Fibroblast of skin of abdomen (primary cell): ENCODE measurements around the gene PTPN21.
A peak's percentile ranks its signal among the peaks of the same experiment; 100 is the strongest.
"Not testable (repeated sequence)": the region's sequence is repeated elsewhere in the genome, so short reads cannot be mapped to it uniquely, and the experiment has no call there.

ENCODE experiments used
- DNase-seq: peaks from one replicate; pipeline ENCODE4 v3.0.0-alpha.2; 2013

PTPN21 gene

GRCh38 chr14:88551980-88552431, 2.8 kb downstream of the PTPN21 start:
- DNase-seq = peak; percentile 12

DNA sequence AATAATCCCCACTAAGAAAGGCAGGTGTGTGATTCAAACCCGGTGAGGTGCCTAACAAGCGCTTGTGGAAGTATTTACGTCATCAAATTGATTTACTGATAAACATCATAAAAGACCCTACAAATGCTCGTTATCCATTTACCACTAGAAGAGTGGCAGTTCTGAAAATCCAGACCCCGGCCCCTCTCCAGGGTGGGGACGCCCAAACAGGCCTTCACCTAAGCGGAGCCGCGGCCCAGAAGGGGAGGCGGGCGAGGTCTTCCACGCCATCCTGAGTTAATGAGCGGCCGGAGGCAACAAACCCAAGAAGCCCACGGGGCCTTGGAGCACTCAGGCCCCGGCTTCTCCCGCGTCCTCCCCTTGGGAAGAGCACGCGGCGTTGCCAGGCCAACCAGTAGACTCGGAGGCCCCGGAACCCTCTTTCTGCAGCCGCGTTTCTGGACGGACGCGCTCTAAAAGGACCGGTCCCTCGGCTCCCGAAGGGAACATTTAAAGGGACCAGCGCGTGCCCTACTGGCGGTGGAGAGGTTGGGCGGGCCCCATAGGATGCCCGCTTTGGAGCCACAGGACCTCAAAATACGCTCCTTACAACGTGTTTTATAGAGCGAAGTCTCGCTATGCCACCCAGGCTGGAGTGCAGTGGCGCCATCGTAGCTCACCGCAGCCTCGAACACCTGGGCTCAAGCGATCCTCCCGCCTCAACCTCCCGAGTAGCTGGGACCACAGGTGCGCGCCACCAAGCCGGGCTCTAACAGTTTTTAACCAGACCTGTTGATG, 3.5 kb downstream of the PTPN21 start:
- peak; percentile 84 for DNase-seq

- DNase-seq = no peak
Observed at GRCh38 chr14:88550078-88550477, 4.7 kb downstream of the PTPN21 start.

GRCh38 chr14:88547386-88547780, 7.4 kb downstream of the PTPN21 start:
- DNase-seq = no peak

DNA sequence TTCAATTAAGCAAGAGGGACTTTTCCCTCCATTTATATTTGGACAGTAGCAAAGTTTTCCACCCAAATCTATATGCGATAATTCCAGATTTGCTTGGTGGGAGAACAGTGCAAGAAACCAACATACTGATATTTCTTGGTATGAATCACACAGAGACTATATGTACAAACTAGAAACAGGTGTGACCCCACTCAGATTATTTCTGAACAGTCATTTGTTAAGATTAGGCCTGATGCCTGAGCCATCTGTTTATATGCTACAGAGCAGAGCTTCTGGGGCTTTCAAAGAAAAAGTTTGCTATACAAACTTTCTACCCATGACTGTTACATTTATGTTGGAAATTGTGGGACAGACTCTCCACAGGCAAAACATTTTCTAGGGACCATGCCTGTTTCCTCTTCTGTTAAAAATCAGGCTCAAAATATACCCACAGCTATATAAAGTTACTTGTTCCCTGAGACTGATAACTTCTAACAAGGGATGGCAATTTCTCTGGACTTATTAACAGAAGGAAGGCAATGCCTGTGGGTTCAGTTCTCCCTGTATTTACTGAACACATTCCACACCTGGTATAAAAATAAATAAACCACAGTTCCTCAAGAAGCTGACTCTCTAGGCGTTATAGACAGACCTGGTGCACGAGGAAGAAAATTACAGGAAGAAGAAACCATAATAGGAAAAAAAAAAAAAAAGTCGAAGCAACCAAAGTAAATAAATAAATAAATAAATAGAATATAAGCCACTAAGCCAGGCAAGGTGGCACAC, 8.0 kb downstream of the PTPN21 start:
- DNase-seq = peak; percentile 33

- DNase-seq = no peak
Observed at GRCh38 chr14:88545256-88545655, 9.6 kb downstream of the PTPN21 start.

- no peak for DNase-seq
Observed at GRCh38 chr14:88542857-88543795, 11.7 kb downstream of the PTPN21 start.

DNA sequence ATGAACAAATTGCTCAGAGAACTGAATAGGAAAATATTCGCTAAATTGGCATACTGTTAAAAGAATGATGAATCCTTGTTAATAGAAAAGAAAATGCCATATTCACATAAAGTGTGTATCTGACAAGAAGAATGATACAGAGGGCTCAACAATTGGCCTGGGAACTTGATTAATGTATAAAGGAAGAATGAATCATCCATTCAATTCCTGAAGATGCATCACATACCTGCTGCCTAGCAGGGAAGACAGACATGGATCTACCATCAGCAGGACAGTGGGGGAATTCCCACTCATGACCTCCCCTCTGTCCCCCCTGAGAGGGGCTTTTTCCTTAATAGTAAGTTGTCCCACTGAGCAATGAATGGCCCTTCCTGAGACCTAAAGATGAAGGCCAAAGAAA, 13.5 kb downstream of the PTPN21 start:
- peak; percentile 11 for DNase-seq

DNA sequence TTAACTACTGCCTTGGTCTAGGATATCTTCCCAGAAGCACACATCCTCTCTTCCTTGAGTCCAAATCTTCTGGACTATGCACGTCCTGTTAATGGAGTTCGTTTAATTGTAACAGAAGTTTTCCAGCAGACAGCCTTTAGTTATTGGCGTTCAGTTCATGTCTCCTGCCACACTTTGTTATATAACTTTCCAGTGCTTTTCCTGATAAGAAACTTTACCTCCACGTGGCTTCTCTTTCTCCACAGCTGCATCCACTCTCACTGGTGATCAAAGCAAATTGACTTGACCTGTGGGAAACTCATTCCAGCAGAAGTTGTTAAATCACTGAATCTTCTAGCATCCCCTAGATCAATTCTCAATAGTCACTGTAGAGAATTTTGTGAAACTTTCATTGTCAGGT, 19.0 kb downstream of the PTPN21 start:
- no peak for DNase-seq

- DNase-seq = no peak
Observed at GRCh38 chr14:88535149-88535548, 19.7 kb downstream of the PTPN21 start.

- DNase-seq = no peak
Observed at GRCh38 chr14:88533064-88533602, 21.7 kb downstream of the PTPN21 start.

GRCh38 chr14:88529889-88530288, 24.9 kb downstream of the PTPN21 start:
- DNase-seq = not testable (repeated sequence)

GRCh38 chr14:88522393-88522792, 32.4 kb downstream of the PTPN21 start:
- DNase-seq = no peak

DNA sequence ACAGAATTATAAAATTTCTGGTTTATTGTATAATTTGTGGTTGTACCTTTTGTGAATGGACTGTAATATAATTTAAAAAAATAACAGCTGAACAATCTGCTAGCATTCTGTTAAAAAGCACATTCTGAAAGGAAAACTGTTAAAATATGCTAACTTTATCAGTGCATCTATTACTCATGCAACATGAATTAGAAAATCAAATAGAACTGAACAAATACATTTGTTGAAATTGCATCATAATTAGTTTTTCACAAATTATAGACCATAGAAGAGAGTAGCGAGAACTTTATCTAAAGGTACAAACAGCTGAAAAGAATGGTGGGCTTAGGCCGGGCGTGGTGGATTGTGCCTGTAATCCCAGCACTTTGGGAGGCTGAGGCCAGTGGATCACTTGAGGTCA, 33.0 kb downstream of the PTPN21 start:
- no peak for DNase-seq

GRCh38 chr14:88519907-88520306, 34.9 kb downstream of the PTPN21 start:
- DNase-seq = no peak

GRCh38 chr14:88518592-88519512, 36.0 kb downstream of the PTPN21 start:
- DNase-seq = peak; percentile 73

DNA sequence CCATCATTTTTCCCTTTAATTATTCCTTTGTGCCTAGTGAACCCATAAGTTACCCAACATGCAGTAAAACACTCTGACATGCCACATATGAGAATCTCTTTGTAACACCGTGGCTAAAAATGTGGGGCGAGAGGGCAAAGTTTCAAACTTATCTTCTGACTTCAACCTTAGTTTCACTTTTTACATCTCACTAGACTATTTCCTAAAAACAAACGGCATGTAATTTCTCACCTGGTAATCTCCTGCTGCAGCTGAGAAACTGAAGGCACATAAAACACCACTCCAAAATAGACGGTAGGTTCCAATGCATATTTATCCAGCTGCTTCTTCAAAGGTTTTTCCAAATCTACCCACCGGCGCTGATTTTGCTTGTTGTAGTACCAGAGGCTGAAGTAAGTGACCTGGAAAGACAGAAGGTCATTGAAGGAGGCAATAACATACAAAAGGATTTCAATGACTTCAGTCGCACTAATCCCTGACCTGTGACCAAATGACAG, 37.9 kb downstream of the PTPN21 start:
- no peak for DNase-seq

DNA sequence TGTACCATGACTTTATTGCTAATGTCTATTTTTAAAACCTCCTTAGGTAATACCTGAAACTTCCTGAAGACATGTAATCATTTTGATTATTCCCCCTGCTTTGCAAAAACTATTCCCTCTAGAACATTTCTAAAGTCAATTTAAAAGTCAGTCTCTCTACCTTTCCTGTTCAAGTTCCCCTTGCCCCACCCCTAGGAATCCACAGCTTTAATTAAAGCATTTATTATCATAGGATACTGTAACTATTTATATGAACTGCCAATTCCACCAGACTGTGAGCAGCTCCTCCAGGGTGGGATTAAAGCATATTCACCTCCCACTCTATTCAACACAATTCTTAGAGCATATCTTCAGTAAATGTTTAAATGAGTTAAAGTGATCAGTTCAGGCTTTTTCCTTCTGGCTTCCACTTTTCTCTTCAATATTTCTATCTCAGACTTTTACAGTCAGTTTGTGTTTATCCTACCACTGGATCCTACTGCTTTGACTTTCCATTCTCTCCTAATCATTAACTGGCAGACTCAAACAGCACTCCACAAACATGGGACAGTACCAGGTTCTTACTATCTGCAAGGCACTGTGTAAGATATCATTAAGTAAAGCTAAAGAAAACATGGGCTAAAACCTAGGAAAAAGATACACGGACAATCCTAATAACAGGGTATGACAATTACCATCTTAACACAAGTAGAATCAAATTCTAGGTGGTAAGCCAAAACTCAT, 39.1 kb downstream of the PTPN21 start:
- no peak for DNase-seq

- DNase-seq = no peak
Observed at GRCh38 chr14:88507208-88507607, 47.6 kb downstream of the PTPN21 start.

- no peak for DNase-seq
Observed at GRCh38 chr14:88505621-88506020, 49.2 kb downstream of the PTPN21 start.
